Endothelial cell of umbilical vein (primary cell): ENCODE results near the gene PAX3. TPM values are rescaled to one million over a fixed set of nuclear protein-coding genes. Genes with fewer than 3 reads are reported as not detected.

Experiments used
- BruUV-seq: library from RNA; stranded (reverse); fragments of 400-500 nt; replicated peaks from 2 replicates; lab custom pipeline; 2021; lab: Mats Ljungman, UMichigan
- CTCF ChIA-PET: fragments of 300-600, 350-600 bp; sonication (Branson Sonifier 250); formaldehyde crosslinking; loops from one replicate; lab custom pipeline; 2021; ENCODE audit warnings: antibody characterized with exemption, inconsistent platforms; lab: Charles Lee
- POLR2A ChIA-PET: fragments of 300-600, 350-600 bp; sonication (Branson Sonifier 250); formaldehyde crosslinking; loops from one replicate; lab custom pipeline; 2021; ENCODE audit warnings: antibody characterized with exemption, inconsistent platforms; lab: Charles Lee
- DNase-seq: peaks from one replicate; pipeline ENCODE4 v3.0.0-alpha.2; 2011; ENCODE audit warnings: low read depth, low spot score
- FAIRE-seq: peaks from 2 replicates; lab custom pipeline; 2011; peaks lifted over from hg19 to GRCh38; lab: Jason Lieb, UNC
- H2AFZ ChIP-seq: 2 replicates; pipeline ENCODE4 v1.6.0; 2012; ENCODE audit warnings: low read depth, low read length, control low read depth, inconsistent platforms
- H3K27ac ChIP-seq: 2 replicates; pipeline ENCODE4 v1.5.1; 2011; ENCODE audit warnings: low read depth, mild to moderate bottlenecking, control low read depth, low read length, moderate library complexity; ENCODE audit not compliant: insufficient read depth
- H3K27me3 ChIP-seq, 2 experiments: 2 replicates each; pipeline versions ENCODE4 v1.6.0 to v1.6.1; 2011; ENCODE audit warnings: low read length in 2 of 2, mixed read lengths in 1 of 2; ENCODE audit not compliant: control insufficient read depth in 2 of 2, insufficient read depth in 2 of 2
- H3K36me3 ChIP-seq, 2 experiments: 2 replicates in 1 of 2; 3 replicates in 1 of 2; pipeline ENCODE4 v1.5.1; 2011; ENCODE audit warnings: low read length in 2 of 2, mild to moderate bottlenecking in 1 of 2, moderate library complexity in 1 of 2; ENCODE audit not compliant: control insufficient read depth in 2 of 2, insufficient read depth in 2 of 2; ENCODE audit errors: extremely low read depth in 1 of 2
- H3K4me1 ChIP-seq: 3 replicates; pipeline ENCODE4 v1.5.1; 2011; ENCODE audit warnings: mild to moderate bottlenecking, low read length; ENCODE audit not compliant: control insufficient read depth, insufficient read depth; ENCODE audit errors: extremely low read depth
- H3K4me2 ChIP-seq: 2 replicates; pipeline ENCODE4 v1.6.1; 2011; ENCODE audit warnings: low read length, control low read depth, mixed read lengths; ENCODE audit not compliant: insufficient read depth
- H3K4me3 ChIP-seq, 3 experiments: fragments of 200-600 bp in 1 of 3; sonication (generic), shearing (Covaris generic) in 1 of 3; replicated peaks in 1 of 3; 2 replicates each; pipeline ENCODE4 v1.5.1; 2011 to 2016; ENCODE audit warnings: control low read depth in 3 of 3, low read length in 3 of 3, mild to moderate bottlenecking in 2 of 3, inconsistent platforms in 1 of 3, low read depth in 1 of 3, moderate library complexity in 1 of 3; ENCODE audit not compliant: insufficient read depth in 1 of 3
- H3K79me2 ChIP-seq: 2 replicates; pipeline ENCODE4 v1.6.0; 2012; ENCODE audit warnings: low read length, inconsistent platforms; ENCODE audit not compliant: control insufficient read depth, insufficient read depth
- H3K9ac ChIP-seq: replicated peaks from 2 replicates; pipeline ENCODE3; 2011; ENCODE audit warnings: low read length, control low read depth; ENCODE audit not compliant: insufficient read depth; ENCODE audit errors: extremely low read depth
- H3K9me1 ChIP-seq: replicated peaks from 3 replicates; pipeline ENCODE4 v1.6.0; 2011; ENCODE audit warnings: mild to moderate bottlenecking, low read length; ENCODE audit not compliant: control insufficient read depth, insufficient read depth; ENCODE audit errors: extremely low read depth
- H3K9me3 ChIP-seq: replicated peaks from 2 replicates; pipeline ENCODE4 v1.5.1; 2012; ENCODE audit warnings: low read length, inconsistent platforms; ENCODE audit not compliant: control insufficient read depth, insufficient read depth
- H4K20me1 ChIP-seq: replicated peaks from 2 replicates; pipeline ENCODE3; 2011; ENCODE audit warnings: mild to moderate bottlenecking, low read length; ENCODE audit not compliant: control insufficient read depth, insufficient read depth; ENCODE audit errors: extremely low read depth
- CTCF ChIP-seq, 2 donors: IDR thresholded peaks; 1 replicate in 1 of 2; 2 replicates in 1 of 2; pipeline ENCODE4 v1.5.1; 2011; ENCODE audit warnings: low read length in 2 of 2, mild to moderate bottlenecking in 2 of 2, moderate library complexity in 2 of 2, control low read depth in 1 of 2, inconsistent platforms in 1 of 2, low read depth in 1 of 2; ENCODE audit not compliant: insufficient read depth in 1 of 2; ENCODE audit errors: extremely low read depth in 1 of 2
- FOS ChIP-seq: IDR thresholded peaks from 2 replicates; pipeline ENCODE4 v1.6.1; 2011; ENCODE audit warnings: mild to moderate bottlenecking, low read length, moderate library complexity, borderline replicate concordance; ENCODE audit not compliant: insufficient read depth
- MAX ChIP-seq: IDR thresholded peaks from 2 replicates; pipeline ENCODE4 v1.6.1; 2011; ENCODE audit not compliant: insufficient read depth, insufficient read length
- MYC ChIP-seq: IDR thresholded peaks from one replicate; pipeline ENCODE4 v1.6.1; 2011; ENCODE audit warnings: mild to moderate bottlenecking, low read depth, low read length
- dilution Hi-C: fragments of 300-500 bp; cut with MboI; formaldehyde crosslinking; loops from one replicate; pipeline ENCODE4 v1.15.0; 2019; ENCODE audit warnings: low sequenced_read_pairs; ENCODE audit not compliant: extremely low pct_ligation_motif_present
- intact Hi-C: fragments of 100-400 bp; cut with micrococcal nuclease; formaldehyde crosslinking; loops from one replicate; pipeline ENCODE4 v1.10.0; 2022
- polyA plus RNA-seq, 4 experiments: library from polyadenylated mRNA; depleted of rRNA in 3 of 4; stranded (reverse) in 3 of 4; unstranded in 1 of 4; fragments of >200 nt; gene quantifications; 2 replicates each; pipeline versions ENCODE4 v1.2.1 to v1.2.3, GENCODE V29; 2011 to 2012; ENCODE audit warnings: missing spikeins in 1 of 4
- total RNA-seq: library from RNA; stranded (reverse); gene quantifications from 2 replicates; pipeline ENCODE4 v1.2.3, GENCODE V29; 2021

PAX3 gene
- total and polyA plus RNA-seq, 2 donors (not counting 3 experiments of a cell fraction or from before 2014, with no cell fraction given), result not detected

DNA sequence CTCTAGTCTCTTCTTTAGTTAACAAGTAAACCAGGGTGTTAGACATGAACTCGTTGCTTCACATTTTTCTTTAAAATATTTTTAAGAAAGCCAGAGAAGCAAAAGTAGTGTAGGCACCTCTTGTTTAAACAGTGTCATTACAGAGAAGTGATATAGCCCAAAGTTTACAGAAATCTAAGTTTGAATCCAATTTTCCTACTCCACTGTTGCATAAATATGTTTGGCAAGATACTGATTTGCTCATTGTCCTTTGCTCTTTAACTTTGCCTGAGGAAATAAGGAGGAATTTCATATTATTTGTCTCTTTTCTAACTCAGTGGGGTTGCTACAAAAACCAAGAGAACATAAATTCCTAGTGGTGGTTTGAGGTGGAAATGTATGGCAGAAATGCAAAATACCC is 81.1 kb downstream of the PAX3 start:
- H4K20me1 ChIP-seq, result no peaks in the 10 kb centered on the region
- no TSS peak for BruUV-seq
- FAIRE-seq, result no peak
- no peak for DNase-seq
- H3K27ac ChIP-seq, result no peak overlapping the region
- intact Hi-C loops (no loop called here), dilution Hi-C loops (no loop called here)
- no peak overlapping the region for H3K4me2 ChIP-seq
- no peaks in the 10 kb centered on the region for H3K27me3 ChIP-seq
- TF ChIP-seq MAX, result no peak
- TF ChIP-seq CTCF (IDR thresholded peaks at IDR 0.05; ENCODE audit: extremely low read depth in 1 of 2, insufficient read depth in 1 of 2, low read depth in 1 of 2, low read length in 2 of 2), result no peak
- H3K9me3 ChIP-seq, result no peaks in the 10 kb centered on the region
- CTCF ChIA-PET, result no interaction called here
- no peak overlapping the region for H3K4me3 ChIP-seq
- no peak overlapping the region for H3K9ac ChIP-seq
- no peaks in the 10 kb centered on the region for H3K9me1 ChIP-seq
- H2AFZ ChIP-seq, result no peak overlapping the region
- no peaks in the 10 kb centered on the region for H3K36me3 ChIP-seq
- no peaks in the 10 kb centered on the region for H3K79me2 ChIP-seq
- no peaks in the 10 kb centered on the region for H3K4me1 ChIP-seq
- POLR2A ChIA-PET, result no interaction called here

DNA sequence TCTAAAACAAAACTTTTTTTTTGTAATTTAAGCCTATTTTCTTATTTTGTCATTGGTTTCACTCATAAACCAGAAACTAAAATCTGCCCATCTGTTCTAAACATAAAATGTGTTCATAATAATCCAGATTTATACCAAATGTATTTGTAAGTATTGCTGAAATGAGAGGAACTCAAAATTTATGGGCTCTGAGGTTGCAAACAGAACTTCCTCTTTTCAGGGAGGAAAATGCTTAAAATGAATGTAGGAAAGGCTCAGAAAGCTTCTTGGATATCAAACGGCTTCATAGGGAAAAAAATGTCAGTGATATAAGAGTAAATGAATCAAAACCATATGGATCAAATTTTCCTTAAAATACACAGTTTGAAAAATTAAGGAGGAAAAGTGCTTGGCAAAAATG is 83.9 kb downstream of the PAX3 start:
- H3K4me1 ChIP-seq, result no peaks in the 10 kb centered on the region
- H3K79me2 ChIP-seq, result no peaks in the 10 kb centered on the region
- no peak overlapping the region for H3K9ac ChIP-seq
- FAIRE-seq (no peak), DNase-seq (no peak)
- no peaks in the 10 kb centered on the region for H3K9me1 ChIP-seq
- no peaks in the 10 kb centered on the region for H4K20me1 ChIP-seq
- dilution Hi-C loops (no loop called here), intact Hi-C loops (no loop called here)
- ChIA-PET CTCF (no interaction called here), POLR2A (no interaction called here)
- H3K4me2 ChIP-seq, result no peak overlapping the region
- H3K27me3 ChIP-seq, result no peaks in the 10 kb centered on the region
- H3K9me3 ChIP-seq, result no peaks in the 10 kb centered on the region
- BruUV-seq, result no TSS peak
- H3K27ac ChIP-seq, result no peak overlapping the region
- TF ChIP-seq MYC (no peak), FOS (no peak), MAX (no peak)
- H3K4me3 ChIP-seq, result no peak overlapping the region
- no peak overlapping the region for H2AFZ ChIP-seq
- no peaks in the 10 kb centered on the region for H3K36me3 ChIP-seq
